ENCODE data around the gene COMTD1.
"Not testable (repeated sequence)": the region's sequence is repeated elsewhere in the genome, so short reads cannot be mapped to it uniquely, and the experiment has no call there.

COMTD1 gene

GRCh38 chr10:75191821-75192568 is 43.8 kb downstream of the COMTD1 start:
- no peak for DNase-seq

- DNase-seq = no peak
Measured at GRCh38 chr10:75189266-75190096, 46.3 kb downstream of the COMTD1 start.

GRCh38 chr10:75188522-75188921 is 47.2 kb downstream of the COMTD1 start:
- DNase-seq = not testable (repeated sequence)

GRCh38 chr10:75187961-75188426 is 47.8 kb downstream of the COMTD1 start:
- DNase-seq = no peak

GRCh38 chr10:75186310-75186709 is 49.4 kb downstream of the COMTD1 start:
- DNase-seq = no peak

Measured in NCI-H187 treated with DMSO at 0.1 percent for 48 hours (cell line).